Mucosa of rectum (tissue), 2 donors: ENCODE data around the gene ERG.

ENCODE experiments used
- H3K27ac ChIP-seq, 2 donors: one replicate each; pipeline ENCODE4 v1.7.0; 2013; ENCODE audit warnings: inconsistent platforms in 2 of 2, low read depth in 2 of 2, low read length in 2 of 2
- H3K27me3 ChIP-seq, 2 donors: one replicate each; pipeline ENCODE4 v1.7.0; 2013; ENCODE audit warnings: low read length in 2 of 2; ENCODE audit not compliant: control insufficient read depth in 2 of 2, insufficient read depth in 2 of 2
- H3K36me3 ChIP-seq, 2 donors: one replicate each; pipeline ENCODE4 v1.7.0; 2013; ENCODE audit warnings: low read length in 2 of 2; ENCODE audit not compliant: control insufficient read depth in 2 of 2, insufficient read depth in 2 of 2
- H3K4me1 ChIP-seq, 2 donors: one replicate each; pipeline ENCODE4 v1.7.0; 2013; ENCODE audit warnings: low read length in 2 of 2, mild to moderate bottlenecking in 1 of 2; ENCODE audit not compliant: control insufficient read depth in 2 of 2, insufficient read depth in 2 of 2
- H3K4me3 ChIP-seq, 2 donors: one replicate each; pipeline ENCODE4 v1.7.0; 2013; ENCODE audit warnings: low read length in 2 of 2
- H3K9ac ChIP-seq, 2 donors: one replicate each; pipeline ENCODE4 v1.7.0; 2013; ENCODE audit warnings: low read length in 2 of 2, low read depth in 1 of 2, mild to moderate bottlenecking in 1 of 2
- H3K9me3 ChIP-seq, 2 donors: one replicate each; pipeline ENCODE4 v1.7.0; 2013; ENCODE audit warnings: low read length in 2 of 2; ENCODE audit not compliant: control insufficient read depth in 2 of 2
- donor health status: healthy.
- donor health status: Normal muscosa, but diverticular disease.

Gene ERG

DNA sequence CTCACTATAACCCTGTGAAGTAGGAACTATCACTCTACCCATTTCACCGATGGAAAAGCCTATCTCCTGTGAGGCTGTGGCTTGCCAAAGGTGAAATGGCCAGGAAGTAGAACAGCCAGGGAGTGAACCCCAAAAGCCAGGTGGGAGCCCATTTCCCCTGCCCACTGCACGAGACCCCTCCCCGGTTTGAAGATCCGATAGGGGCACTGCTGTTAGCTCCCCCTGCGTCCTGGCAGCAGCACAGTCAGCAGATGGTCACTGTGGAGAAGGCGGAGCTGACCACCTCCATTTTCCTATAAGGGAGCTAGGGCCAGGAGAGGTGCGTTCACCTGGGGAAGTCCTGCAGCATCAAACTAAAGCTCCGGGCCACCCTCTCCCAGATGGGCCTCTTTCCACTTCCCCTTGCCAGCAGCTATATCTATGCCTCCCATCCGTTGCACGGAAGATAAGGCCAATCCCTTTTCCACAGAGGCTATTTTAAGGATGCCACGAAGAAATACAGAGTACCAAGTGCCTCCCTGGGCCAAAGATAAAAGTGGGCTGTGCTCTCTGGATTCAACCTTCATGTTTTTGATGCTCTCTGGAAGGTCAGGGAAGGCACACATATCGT, 7.8 kb downstream of the ERG start:
- Histone ChIP-seq H3K4me3 (no peak overlapping the region), H3K4me1 (peaks cover 14 to 21% of the 10 kb centered on the region in 2 donors), H3K27ac (no peak overlapping the region), H3K36me3 (no peaks in the 10 kb centered on the region), H3K27me3 (peaks cover 0 to 2% of the 10 kb centered on the region in 2 donors), H3K9me3 (no peaks in the 10 kb centered on the region), H3K9ac (no peak overlapping the region)

DNA sequence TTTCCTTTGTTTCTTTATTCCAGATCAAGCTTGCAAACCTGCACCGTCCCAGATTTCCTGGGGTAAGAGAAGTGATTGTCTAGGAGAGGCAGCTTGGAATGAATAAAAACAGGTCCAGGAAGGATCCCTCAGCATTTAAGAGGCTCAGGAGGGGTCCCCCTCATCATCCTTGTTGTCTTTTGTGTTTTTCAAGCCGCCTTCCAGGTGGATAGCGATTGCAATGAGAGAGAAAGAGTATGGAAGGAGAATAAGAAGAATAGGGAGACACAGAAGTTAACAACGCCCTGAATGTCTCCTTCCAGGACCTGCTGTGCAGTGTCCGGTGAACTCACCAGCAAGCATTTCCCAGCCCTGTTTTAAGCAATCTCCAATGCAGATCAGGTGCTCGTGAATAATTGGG, 8.5 kb downstream of the ERG start:
- H3K9ac ChIP-seq: no peak overlapping the region

DNA sequence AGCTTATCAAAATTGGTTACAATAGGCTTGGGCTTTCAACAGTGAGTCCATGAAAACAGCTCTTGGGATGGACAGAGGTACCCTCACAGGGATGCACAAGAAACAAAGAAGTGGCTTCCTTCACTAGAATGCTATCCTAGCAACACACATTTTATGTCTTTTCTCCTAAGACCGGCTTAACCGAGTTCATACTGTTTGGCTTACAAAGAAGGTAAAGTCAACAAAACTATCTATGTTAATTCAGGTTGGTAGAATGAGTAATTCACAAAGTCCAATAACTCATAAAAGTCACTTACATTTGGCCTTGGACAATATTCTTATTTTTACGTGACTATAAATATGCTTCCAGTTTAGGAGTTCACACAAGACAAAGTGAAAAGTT, 9.0 kb downstream of the ERG start:
- Histone ChIP-seq H3K4me1 (peaks cover 14 to 21% of the 10 kb centered on the region in 2 donors), H3K9me3 (no peaks in the 10 kb centered on the region), H3K27ac (peak overlapping the region; percentile 25 to 73), H3K36me3 (no peaks in the 10 kb centered on the region), H3K27me3 (peaks cover 0 to 2% of the 10 kb centered on the region in 2 donors), H3K4me3 (peak overlapping the region in 1 of 2 donors; percentile 30), H3K9ac (no peak overlapping the region)

More for the DNA sequence above, 8.5 kb downstream of the ERG start:
- Histone ChIP-seq H3K9me3 (no peaks in the 10 kb centered on the region), H3K27ac (peak overlapping the region; percentile 25 to 73), H3K4me1 (peaks cover 14 to 21% of the 10 kb centered on the region in 2 donors), H3K4me3 (peak overlapping the region in 1 of 2 donors; percentile 30), H3K36me3 (no peaks in the 10 kb centered on the region), H3K27me3 (peaks cover 0 to 2% of the 10 kb centered on the region in 2 donors)

DNA sequence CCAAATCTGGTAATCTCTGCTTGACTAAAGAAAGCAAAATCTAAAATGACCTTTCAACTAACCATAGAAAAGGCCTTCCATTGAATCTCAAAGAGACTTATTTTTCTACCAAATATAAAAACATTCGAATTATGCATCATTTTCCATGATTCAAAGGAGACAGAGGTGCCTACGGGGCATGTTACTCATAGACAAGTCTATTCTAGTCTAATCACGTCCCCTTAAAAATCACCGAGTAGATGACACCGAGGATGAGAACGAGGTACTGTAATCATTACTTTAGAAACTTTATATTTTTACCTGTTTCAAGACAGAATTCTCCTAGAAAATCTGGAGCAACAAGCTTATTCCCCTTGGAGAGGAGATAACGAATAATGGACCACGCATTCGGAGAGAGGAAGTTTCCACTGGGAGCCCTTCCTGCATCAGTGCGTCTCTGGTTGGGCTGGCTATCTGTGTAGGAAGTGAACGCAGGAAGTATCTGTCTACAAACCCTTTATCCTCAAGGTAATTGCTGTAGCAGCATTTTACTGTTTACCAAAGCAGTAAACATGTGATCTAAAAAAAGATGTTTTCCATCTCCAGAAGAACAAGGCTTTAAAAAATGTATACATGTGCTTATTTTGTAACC, 9.5 kb downstream of the ERG start:
- Histone ChIP-seq H3K9ac (no peak overlapping the region), H3K9me3 (no peaks in the 10 kb centered on the region), H3K27ac (peak overlapping the region; percentile 25 to 73), H3K4me3 (no peak overlapping the region), H3K36me3 (no peaks in the 10 kb centered on the region), H3K27me3 (peaks cover 0 to 2% of the 10 kb centered on the region in 2 donors), H3K4me1 (peaks cover 14 to 21% of the 10 kb centered on the region in 2 donors)

DNA sequence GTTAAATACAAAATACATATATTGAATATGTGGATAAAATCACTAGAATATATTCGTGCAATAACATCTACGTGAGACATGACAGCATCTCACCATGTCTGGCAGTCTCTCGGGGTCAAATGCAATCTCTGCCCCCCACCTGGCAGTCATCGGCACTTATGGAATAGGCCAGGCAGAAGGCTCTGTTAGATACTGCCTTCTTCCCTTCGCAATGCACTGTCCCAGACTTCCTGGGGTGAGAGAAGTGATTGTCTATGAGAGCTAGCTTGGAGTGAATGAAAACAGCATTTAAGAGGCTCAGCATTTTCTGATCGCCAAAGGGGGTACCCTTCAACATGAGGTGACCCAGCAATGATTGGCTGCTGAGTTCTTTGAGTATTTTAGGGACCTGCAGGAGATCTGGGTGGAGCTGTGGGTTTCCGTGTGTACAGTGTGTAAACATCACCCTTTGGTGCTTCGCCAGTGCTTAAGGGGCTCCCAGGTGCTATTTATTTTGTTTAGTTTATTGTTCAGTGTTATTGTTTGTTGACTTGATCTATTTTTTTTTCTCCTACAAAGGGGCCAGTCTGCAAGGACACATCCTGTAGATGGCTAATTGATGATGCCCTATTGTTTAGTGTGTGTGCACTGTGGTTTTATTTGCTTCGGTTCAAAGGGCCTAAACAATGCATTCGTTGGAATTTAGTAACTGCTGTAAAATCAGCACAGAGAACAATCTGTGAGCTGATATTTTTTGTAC, 10.2 kb downstream of the ERG start:
- H3K9ac ChIP-seq: no peak overlapping the region
- peaks cover 14 to 21% of the 10 kb centered on the region in 2 donors for H3K4me1 ChIP-seq
- no peak overlapping the region for H3K4me3 ChIP-seq
- H3K27me3 ChIP-seq: no peaks in the 10 kb centered on the region
- H3K36me3 ChIP-seq: no peaks in the 10 kb centered on the region
- peak overlapping the region; percentile 11 to 73 for H3K27ac ChIP-seq
- no peaks in the 10 kb centered on the region for H3K9me3 ChIP-seq

DNA sequence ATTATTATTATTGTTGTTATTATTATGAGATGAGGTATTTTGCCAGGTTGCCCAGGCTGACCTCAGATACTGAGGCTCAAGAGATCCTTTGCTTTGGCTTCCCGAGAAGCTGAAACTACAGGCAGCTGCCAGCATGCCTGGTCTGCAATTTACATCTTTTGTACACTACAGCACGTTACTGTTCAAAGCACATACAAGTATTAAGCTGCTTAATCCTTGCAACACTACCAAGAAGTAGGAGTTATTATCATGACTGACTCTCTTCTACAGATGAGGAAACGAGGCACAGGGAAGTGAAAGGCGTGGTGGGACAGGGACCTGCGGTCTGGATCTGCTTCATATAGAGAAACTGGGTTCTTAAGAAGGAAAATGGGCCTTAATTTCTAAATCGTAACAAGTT, 11.6 kb downstream of the ERG start:
- Histone ChIP-seq H3K36me3 (no peaks in the 10 kb centered on the region), H3K4me1 (peaks cover 14 to 21% of the 10 kb centered on the region in 2 donors), H3K27me3 (no peaks in the 10 kb centered on the region), H3K27ac (no peak overlapping the region), H3K9ac (no peak overlapping the region), H3K9me3 (no peaks in the 10 kb centered on the region), H3K4me3 (no peak overlapping the region)

DNA sequence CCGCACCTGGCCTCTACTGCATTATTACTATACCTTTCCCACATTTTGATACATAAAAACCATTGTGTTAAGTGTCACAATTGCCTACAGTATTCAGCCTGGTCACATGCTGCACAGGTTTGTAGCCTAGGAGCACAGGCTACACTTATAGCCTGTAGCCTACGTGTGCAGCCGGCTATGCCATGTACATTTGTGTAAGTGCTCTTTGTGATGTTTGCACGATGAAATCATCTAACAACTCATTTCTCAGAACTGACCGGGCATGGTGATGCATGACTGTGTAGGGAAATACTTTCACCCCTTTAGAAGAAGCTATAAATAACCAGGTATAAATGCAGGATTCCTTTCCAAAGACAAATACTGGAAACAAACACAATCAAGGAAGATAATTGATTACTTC, 12.1 kb downstream of the ERG start:
- no peak overlapping the region for H3K27ac ChIP-seq

DNA sequence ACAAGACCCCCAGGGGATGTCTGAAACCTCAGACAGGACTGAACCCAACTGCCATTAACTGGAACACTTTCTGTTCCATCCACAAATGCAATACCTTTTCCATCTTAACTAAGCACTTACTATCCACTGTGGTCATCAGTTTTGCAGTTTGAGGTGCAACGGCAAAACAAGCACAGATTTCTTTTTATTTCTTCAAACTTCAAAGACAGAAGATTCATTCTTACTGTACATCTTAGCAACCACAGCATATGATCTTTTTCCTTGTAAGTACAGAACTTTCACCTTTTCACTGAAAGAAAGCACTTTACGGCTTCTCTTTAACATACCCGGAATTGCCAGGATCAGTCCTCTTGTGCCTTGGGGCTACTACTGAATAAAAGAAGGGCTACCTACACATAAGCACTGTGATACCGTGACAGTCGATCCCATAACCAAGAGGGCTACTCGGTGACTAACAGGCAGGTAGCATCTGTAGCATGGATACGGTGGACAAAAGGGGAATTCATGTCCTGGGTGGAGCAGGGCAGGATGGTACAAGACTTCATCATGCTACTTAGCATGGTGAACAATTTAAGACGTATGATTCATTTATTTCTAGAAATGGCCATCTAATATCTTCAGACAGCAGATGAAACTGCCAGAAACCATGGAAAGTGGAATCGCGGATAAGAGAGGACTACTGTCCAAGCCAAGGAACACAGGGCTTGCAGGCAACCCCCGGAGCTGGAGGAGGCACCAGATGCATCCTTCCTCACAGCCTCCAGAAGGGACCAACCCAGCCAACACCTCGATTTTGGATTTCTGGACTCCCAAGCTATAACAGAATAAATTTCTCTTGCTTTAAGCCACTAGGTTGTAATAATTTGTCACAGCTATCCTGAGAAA, 18.4 kb downstream of the ERG start:
- H3K27ac ChIP-seq: no peak overlapping the region
- no peak overlapping the region for H3K9ac ChIP-seq
- no peaks in the 10 kb centered on the region for H3K36me3 ChIP-seq
- no peaks in the 10 kb centered on the region for H3K4me1 ChIP-seq
- H3K9me3 ChIP-seq: no peaks in the 10 kb centered on the region
- H3K4me3 ChIP-seq: no peak overlapping the region
- H3K27me3 ChIP-seq: peaks cover 0 to 3% of the 10 kb centered on the region in 2 donors

More for the DNA sequence above, 12.1 kb downstream of the ERG start:
- Histone ChIP-seq H3K9ac (no peak overlapping the region), H3K4me3 (no peak overlapping the region), H3K36me3 (no peaks in the 10 kb centered on the region), H3K27me3 (no peaks in the 10 kb centered on the region), H3K4me1 (peaks cover 14 to 21% of the 10 kb centered on the region in 2 donors), H3K9me3 (no peaks in the 10 kb centered on the region)

DNA sequence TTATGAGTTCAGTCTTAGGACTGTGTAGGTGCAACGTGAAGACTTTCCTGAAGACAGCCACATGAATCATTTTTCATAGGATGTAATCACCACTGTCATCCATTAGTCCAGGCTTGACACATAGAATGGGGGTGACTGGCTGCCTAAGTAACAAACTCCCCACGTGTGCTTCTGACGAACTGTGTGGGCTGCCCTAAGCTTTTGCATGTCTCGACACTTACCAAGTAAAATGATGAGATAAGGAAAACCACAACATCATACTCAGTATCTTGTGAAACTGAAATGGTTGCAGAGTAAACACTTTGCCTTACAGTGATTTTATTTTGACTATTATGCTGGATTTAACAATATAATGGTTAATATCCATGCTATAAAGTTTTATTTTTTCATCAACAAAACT, 19.5 kb downstream of the ERG start:
- no peaks in the 10 kb centered on the region for H3K36me3 ChIP-seq
- no peaks in the 10 kb centered on the region for H3K9me3 ChIP-seq
- H3K9ac ChIP-seq: no peak overlapping the region
- no peaks in the 10 kb centered on the region for H3K4me1 ChIP-seq
- H3K27me3 ChIP-seq: peaks cover 0 to 3% of the 10 kb centered on the region in 2 donors
- H3K27ac ChIP-seq: no peak overlapping the region
- no peak overlapping the region for H3K4me3 ChIP-seq
